Activated CD4-positive, alpha-beta T cell treated with anti-CD3 and anti-CD28 coated beads for 48 hours (primary cell): ENCODE results near the gene CNGA4.

Experiments used
- DNase-seq: peaks from one replicate; pipeline ENCODE4 v3.0.0-alpha.2; 2020

Gene CNGA4

DNA sequence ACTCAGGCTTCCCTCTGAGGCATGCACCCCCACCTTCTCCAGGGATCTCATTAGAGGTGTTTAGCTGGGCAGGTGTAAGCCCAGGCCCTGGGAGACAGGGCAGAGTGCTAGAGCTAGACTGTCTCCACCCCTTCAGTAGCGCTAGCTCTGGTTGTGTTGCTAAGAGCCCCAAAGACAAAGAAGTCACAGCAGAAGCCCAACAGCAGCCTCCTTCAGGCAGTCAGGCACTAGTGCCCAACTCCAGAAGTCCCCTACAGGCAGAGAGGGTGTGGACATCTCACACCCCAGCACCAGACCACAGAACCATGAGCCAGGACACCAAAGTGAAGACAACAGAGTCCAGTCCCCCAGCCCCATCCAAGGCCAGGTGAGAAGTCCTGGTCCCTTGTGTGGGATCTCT, at the start of gene CNGA4:
CNGA4 (plus strand) TSS at position 188 of the 400 bp plus-strand sequence; CDS start at position 306, 118 bp downstream.
- DNase-seq, result no peak

GRCh38 chr11:6191742-6192141, 47.1 kb upstream of the CNGA4 start:
- no peak for DNase-seq

DNA sequence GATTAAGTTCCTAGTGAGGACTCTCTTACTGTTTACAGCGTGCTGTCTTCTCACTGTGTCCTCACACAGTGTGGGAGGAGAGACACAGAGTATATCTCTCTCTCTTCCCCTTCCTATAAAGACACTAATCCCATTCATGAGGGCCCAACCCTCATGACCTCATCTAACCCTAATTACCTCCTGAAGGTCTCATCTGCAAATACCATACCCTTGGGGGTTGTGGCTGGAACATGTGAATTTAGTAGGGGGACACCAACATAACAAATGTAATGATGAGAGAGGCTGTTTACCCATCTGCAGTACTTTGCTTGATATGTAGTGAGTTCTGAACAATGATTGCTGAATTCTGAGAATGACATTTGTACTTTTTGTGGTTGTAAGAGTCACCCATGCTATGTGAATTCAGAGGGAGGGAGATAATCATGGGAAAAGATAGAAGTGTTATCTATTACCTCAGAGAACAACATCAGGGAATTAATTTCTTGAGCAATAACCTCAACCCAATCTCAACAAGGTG, 44.8 kb upstream of the CNGA4 start:
- no peak for DNase-seq

GRCh38 chr11:6196396-6196795, 42.5 kb upstream of the CNGA4 start:
- DNase-seq, result no peak

DNA sequence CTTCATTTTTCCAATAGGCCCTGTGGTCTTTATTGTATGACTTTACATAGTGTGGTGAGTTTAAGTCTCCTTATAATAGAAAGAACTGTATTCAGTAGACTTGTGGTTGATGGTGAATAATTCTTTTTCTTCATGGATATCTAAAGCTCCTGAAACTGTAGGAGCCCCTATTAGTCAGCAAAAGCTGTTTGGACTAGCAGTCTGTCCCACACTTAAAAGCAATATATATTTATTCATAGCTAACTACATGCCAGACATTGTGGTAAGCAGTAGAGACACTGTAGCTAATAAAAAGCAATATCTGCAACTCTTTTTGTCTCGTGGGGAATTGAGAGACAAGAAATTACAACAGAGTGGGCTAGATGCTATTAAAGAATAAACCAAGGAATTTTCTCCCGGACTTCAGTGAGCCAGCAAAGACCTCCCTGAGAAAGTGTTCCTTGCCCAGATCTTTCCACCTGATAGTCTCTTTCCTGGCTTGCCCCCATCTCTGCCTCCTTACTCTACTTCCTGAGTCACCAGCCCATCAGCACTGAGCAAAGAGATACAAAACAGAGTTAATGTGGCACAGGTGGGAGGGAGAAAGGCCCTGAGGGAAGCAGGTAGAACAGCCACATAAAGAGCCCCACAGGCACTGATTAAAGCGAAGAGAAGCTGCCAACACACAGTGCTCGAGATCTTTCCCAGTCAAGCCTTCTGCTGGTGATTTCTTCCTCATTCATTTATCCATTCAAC, 41.3 kb upstream of the CNGA4 start:
- no peak for DNase-seq

- no peak for DNase-seq
These were observed 39.6 kb upstream of the CNGA4 start, which contains the start of gene OR52W1 for GRCh38 chr11:6199174-6199810. TSS of gene OR52W1 (plus strand) at chr11:6199224. CDS start at chr11:6199224, 0 bp downstream.

DNA sequence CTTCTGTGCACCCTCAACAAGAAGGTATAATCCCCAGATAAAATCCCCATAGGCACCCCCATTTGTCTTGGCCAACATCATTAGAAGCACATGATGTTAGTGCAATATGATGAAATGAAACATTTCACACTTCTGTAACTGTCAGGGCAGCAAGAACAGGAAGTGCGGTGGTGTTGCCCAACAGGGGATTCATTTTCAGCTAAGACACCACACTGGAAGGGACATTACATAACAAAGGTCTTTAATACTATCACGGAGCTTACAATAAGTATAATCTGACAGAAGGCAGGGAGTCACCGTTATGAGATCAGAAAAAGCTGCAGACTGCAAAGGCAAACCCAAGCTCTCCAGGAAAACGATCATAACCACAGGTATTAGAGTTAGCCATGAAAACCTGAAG, 37.9 kb upstream of the CNGA4 start:
- no peak for DNase-seq

- no peak for DNase-seq
These were observed 37.4 kb upstream of the CNGA4 start for GRCh38 chr11:6201481-6201880.

DNA sequence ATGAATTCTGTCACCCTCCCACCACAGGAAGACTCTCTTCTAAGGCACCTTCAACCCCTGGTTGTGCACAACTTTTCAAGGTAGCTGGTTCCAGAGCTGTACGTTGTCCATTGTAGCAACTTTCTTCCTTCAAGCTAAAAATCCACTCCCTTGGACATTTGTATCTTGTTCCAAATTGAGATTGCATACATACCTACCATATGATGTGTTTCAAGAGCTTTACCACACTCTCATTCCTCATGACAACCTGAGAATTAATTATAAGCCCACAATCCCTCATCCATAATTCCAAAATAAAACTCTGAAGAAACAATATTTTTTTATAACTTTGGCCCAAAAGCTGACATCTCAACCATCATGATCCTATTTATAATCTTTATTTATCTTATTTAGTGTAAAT, 36.8 kb upstream of the CNGA4 start:
- DNase-seq, result no peak

- DNase-seq, result no peak
These were observed 35.6 kb upstream of the CNGA4 start for GRCh38 chr11:6203327-6203726.

DNA sequence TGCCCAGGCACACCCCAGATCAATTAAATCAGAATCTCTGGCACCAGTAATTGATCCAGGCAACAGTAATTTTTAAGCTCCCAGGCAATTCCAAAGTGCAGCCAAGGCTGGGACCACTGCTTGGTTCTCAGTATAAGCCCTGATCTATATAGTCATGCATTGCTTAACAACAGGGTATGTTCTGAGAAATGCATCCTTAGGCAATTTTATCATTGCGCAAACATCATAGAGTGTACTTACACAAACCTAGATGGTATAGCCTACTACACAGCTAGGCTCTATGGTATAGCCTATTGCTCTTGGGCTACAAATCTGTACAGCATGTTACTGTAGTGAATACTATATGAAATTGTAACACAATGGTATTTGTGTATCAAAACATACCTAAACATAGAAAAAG, 34.2 kb upstream of the CNGA4 start:
- DNase-seq, result no peak

DNA sequence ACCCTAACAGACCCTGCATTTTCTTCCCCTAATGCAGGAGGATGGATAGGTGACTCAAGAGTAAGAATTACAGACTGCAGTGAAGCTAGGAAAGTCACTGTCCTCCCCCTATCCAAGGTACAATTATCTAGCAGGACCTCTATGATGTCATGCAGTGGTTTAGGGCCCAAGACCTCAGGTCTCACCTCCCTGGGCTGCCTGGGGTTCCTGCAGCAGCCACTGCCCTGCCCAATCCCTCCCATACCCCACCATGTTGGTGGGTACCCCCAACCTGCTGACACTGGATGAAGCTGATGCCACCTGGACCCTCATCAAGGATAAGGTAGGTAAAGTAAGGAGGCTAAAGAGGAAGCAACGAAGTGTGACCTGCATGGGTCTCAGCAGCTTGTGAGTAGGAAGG, 33.5 kb upstream of the CNGA4 start, which contains the start of gene C11orf42:
C11orf42 (plus strand) TSS at position 192 of the 400 bp plus-strand sequence; CDS start at position 251, 59 bp downstream.
- DNase-seq, result no peak

GRCh38 chr11:6206456-6207180, 32.3 kb upstream of the CNGA4 start:
- no peak for DNase-seq

GRCh38 chr11:6209801-6210200, 29.1 kb upstream of the CNGA4 start:
- DNase-seq, result no peak

DNA sequence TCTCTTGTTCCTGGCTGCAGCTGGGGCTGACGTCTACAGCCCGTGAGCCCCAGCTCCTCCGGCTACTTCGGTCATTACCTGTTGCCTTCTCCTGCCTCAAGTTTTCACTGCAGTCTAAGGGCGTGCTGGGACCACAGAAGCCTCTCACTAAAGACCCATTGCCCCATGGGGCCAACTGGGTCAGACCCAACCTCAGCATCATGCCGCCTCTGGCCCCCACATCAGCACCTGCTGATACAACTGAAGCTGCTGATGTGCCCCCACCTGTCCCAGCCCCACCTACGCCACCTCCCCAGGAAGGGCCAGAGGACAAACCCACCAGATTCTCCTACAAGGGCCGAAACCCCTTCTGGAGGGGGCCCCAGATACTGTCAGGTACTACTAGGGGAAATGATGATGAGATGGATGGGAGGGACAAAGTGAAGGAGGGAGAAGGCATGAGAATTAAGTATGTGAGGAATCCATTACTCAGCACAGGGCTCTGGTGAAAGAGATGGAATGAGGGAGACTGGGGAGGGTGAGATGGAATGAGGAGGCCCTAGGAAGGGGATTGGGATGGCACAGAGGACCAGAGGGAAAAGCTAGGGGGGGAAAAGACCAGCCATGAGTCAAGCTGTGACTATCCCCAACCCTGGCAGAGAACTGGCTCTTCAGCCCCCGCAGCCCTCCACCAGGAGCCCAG, 28.5 kb upstream of the CNGA4 start:
- DNase-seq, result no peak

- no peak for DNase-seq
These were observed 24.4 kb upstream of the CNGA4 start for GRCh38 chr11:6214530-6214929.

- no peak for DNase-seq
These were observed 22.4 kb upstream of the CNGA4 start for GRCh38 chr11:6216501-6216900.

GRCh38 chr11:6217722-6218121, 21.2 kb upstream of the CNGA4 start:
- no peak for DNase-seq

GRCh38 chr11:6219359-6219758, 19.5 kb upstream of the CNGA4 start:
- no peak for DNase-seq

DNA sequence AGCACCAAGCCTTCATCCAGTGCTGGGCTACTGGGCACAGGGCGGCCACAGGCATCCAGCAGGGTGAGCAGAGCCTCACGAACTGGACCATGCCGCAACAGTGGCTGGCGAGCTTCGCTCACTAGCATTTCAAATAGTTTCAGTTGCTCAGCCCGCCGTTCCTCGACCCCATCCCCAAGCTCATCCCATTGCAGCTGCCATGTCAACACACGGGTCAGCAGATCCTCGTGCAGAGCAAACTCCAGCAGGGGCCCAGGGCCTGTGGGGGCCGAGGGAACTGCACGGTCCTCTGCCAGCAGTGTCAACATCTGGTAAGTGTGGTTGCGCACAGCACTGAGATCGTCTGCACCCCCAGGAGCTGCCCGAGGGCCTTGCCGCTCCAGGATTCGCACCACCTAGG, 15.0 kb upstream of the CNGA4 start:
- no peak for DNase-seq

- DNase-seq, result no peak
These were observed 14.5 kb upstream of the CNGA4 start for GRCh38 chr11:6224421-6224820.

GRCh38 chr11:6225024-6225423, 13.9 kb upstream of the CNGA4 start:
- DNase-seq, result no peak

DNA sequence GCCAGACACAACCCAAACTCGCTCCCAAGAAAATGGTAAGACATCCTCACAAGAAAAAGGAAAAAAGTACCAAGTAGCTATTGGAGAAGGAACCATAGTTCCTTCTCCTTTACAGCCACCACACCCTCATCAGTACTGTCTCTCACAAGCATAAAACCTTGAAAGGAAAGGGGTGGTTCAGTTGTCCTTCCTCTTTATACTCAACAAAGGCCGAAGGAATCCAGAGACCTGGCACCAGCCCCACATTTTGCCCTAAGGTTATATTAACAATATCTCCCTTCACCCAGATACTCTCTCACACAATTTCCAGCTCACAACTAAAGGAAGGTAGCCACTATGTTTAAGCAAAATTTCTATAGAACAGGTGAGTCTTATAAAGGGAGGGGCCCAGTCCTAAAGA, 13.0 kb upstream of the CNGA4 start:
- no peak for DNase-seq
